ENCODE results near the gene PNLIPRP2. TPM values are rescaled to one million over a fixed set of nuclear protein-coding genes. Genes with fewer than 3 reads are reported as not detected.

Gene PNLIPRP2
- total RNA-seq, 1 donor from 2014 or later: 1.6 TPM

DNA sequence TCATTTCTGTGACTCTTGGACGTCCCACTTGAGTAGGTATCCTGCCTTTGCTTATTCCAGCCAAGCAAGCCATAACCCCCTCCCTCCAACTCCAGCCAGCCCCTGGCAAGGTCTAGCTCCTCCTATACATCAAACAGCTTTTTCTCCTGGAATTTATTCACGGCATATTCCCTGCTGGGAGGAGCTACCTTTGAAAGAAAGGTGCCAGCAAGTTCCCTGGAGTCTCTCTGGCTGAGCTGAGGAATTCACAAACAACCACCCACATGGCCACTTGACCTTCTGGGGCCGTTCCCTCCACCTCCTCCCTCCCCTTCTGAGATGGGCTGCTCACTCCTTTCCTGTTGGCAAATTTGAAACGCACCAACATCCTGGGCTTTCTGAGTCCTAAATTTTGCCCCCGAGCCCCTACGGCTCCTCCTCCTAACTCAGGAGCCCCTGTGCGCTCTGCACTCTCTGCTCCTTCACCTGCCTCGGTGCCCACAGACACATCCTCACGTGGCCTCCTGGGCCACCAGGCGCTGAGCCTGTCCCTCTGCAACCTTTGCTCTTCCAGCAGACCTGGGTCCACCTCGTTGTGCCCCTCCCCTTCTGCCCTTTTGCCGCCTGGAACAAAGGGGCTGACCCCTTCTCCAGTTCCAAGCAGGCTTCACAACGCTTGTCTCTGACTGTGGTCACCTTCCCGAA is 73.6 kb downstream of the PNLIPRP2 start:
- no peak for ATAC-seq
- intact Hi-C loops (cut with DNase I): no loop called here

More for the DNA sequence above, 73.6 kb downstream of the PNLIPRP2 start:
- no peak for DNase-seq (ENCODE audit: low spot score)

Other genes with a start within 250 kb of the PNLIPRP2 start
- gene PNLIPRP3, start 193.1 kb upstream of the PNLIPRP2 start, total RNA-seq: not detected
- 2.8 TPM for gene PNLIP, start 75.0 kb upstream of the PNLIPRP2 start, total RNA-seq
- gene PNLIPRP1, start 30.0 kb upstream of the PNLIPRP2 start, total RNA-seq: 1.2 TPM
- 139 TPM for gene HSPA12A, start 121.6 kb downstream of the PNLIPRP2 start, total RNA-seq
- 1.2 TPM for gene ENO4, start 228.5 kb downstream of the PNLIPRP2 start, total RNA-seq